Measurements from ENCODE around the gene CACHD1.

GRCh38 chr1:64721135-64721534 is 251.2 kb downstream of the CACHD1 start:
- TF ChIP-seq CTCF (IDR thresholded peaks at IDR 0.05) (no peak), POLR2A (IDR thresholded peaks at IDR 0.05) (no peak), POLR2AphosphoS5 (IDR thresholded peaks at IDR 0.05) (no peak)
